BE2C (cell line): ENCODE measurements around the gene IL4R.

ENCODE experiments used
- DNase-seq: peaks from one replicate; pipeline ENCODE4 v3.0.0-alpha.2; 2020
- H3K27me3 ChIP-seq: fragments of 250-450 bp; sonication (Bioruptor Pico); 2 replicates; pipeline ENCODE4 v1.5.1; 2020; ENCODE audit warnings: mild to moderate bottlenecking
- H3K36me3 ChIP-seq: fragments of 250-450 bp; sonication (Bioruptor Pico); 2 replicates; pipeline ENCODE4 v1.5.1; 2020; ENCODE audit warnings: mild to moderate bottlenecking
- H3K4me1 ChIP-seq: fragments of 250-450 bp; sonication (Bioruptor Pico); 2 replicates; pipeline ENCODE4 v1.5.1; 2020
- H3K4me3 ChIP-seq: 2 replicates; pipeline ENCODE4 v1.5.1; 2011; ENCODE audit warnings: low read depth, low read length
- H3K9me3 ChIP-seq: fragments of 250-450 bp; sonication (Bioruptor Pico); 2 replicates; pipeline ENCODE4 v1.5.1; 2020
- TF ChIP-seq, protein P1 (sequence below): IDR thresholded peaks from 2 replicates; pipeline ENCODE4 v1.5.1; 2012; ENCODE audit warnings: mild to moderate bottlenecking, low read depth, low read length

Gene IL4R

DNA sequence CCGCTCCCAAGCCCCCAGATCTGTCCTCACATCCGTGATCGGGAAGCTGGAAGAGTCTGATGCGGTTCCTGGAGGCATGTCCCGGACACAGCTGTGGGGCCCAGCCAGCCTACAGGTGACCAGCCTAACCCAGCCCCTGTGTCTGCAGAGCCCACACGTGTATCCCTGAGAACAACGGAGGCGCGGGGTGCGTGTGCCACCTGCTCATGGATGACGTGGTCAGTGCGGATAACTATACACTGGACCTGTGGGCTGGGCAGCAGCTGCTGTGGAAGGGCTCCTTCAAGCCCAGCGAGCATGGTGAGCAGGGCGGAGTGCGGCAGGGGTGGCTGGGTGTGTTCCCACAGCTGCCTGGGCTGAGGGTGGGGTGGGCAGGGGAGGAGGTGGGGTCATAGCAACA lies 30.9 kb downstream of the IL4R start:
- Histone ChIP-seq H3K9me3 (no peaks in the 10 kb centered on the region), H3K27me3 (no peaks in the 10 kb centered on the region), H3K4me1 (no peaks in the 10 kb centered on the region), H3K36me3 (no peaks in the 10 kb centered on the region), H3K4me3 (no peak overlapping the region)
- TF ChIP-seq, protein P1, sequence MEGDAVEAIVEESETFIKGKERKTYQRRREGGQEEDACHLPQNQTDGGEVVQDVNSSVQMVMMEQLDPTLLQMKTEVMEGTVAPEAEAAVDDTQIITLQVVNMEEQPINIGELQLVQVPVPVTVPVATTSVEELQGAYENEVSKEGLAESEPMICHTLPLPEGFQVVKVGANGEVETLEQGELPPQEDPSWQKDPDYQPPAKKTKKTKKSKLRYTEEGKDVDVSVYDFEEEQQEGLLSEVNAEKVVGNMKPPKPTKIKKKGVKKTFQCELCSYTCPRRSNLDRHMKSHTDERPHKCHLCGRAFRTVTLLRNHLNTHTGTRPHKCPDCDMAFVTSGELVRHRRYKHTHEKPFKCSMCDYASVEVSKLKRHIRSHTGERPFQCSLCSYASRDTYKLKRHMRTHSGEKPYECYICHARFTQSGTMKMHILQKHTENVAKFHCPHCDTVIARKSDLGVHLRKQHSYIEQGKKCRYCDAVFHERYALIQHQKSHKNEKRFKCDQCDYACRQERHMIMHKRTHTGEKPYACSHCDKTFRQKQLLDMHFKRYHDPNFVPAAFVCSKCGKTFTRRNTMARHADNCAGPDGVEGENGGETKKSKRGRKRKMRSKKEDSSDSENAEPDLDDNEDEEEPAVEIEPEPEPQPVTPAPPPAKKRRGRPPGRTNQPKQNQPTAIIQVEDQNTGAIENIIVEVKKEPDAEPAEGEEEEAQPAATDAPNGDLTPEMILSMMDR = no peak
- DNase-seq = no peak

DNA sequence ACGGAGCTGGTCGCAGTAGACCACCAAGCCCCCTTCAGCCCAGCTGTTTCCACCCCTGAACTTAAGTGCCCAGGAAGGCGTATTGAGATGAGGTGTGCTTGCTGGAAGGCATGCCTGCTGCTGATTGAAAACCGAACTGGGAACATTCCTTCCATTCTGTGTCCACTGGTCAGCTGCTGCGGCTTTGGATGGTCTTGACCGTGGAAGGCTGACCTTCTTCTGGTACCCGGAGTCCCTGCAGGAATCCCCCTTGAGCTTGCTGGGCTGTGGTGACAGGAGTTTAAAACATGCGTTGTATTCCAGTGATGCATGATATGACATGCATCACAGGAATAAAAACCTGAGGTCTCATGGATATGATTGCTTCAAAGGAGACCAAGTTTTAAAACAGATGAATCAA lies 31.4 kb downstream of the IL4R start:
- H3K36me3 ChIP-seq = no peaks in the 10 kb centered on the region
- TF ChIP-seq, protein P1 = no peak

DNA sequence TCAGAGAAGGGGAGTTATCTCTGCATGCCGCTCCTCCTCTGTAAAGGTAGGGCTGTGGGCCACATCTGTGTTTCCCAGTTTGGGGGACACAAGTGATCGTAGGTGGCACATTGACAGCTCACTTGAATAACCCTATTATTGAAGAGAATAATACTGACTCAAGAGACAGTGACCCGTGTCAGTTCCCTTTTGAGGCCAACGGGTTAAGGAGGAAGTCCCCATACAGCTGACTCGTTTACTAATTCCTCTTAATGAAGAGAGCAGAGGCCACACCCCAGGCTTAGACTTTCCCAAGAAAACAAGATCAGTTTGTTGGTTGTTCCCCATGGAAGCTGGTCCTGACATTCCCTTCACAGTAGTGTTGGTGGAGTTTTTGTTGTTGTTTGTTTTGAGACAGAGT lies 33.0 kb downstream of the IL4R start:
- H3K27me3 ChIP-seq = no peaks in the 10 kb centered on the region
- H3K9me3 ChIP-seq = no peaks in the 10 kb centered on the region
- DNase-seq = no peak
- H3K4me1 ChIP-seq = no peaks in the 10 kb centered on the region
- no peaks in the 10 kb centered on the region for H3K36me3 ChIP-seq
- H3K4me3 ChIP-seq = no peak overlapping the region
- TF ChIP-seq, protein P1 = no peak

More for the DNA sequence above, 31.4 kb downstream of the IL4R start:
- H3K4me1 ChIP-seq = no peaks in the 10 kb centered on the region
- DNase-seq = no peak
- H3K4me3 ChIP-seq = no peak overlapping the region
- H3K9me3 ChIP-seq = no peaks in the 10 kb centered on the region
- no peaks in the 10 kb centered on the region for H3K27me3 ChIP-seq

DNA sequence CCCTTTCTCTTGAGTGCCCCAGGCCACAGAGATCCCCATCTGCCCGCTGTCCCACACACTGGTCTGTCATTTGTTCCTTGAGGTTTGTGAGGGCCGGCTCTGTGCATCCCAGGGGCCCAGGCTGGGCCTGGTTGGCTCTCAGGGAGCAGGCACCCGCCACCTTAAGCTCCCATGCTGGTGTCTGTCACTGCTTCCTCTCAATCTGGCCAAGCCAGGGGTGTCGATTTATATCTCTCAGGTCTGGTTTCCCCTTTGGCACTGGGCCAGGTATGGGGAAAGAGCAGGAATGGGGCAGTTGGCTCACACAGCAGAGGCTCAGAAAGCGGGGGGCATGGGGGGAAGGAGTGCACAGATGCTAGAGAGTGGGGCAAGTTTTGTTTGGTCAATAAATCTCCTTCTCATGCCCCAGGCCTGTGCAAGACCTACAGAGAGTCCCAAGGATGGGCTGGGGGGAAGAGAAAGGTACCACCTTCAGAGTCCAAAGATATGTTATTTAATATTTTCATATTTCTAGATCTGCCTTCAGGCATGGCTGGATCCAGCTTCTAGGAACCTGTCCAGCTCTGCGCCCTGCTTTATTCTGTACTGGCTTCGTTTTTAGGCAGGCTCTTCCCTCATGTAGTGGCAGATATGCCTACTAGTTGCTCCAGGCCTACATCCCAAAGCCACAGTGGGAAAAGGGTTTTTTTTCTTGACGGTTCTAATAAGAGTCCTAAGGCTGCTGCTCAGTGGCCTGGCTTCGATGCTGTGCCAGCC lies 34.3 kb downstream of the IL4R start:
- peak; percentile 40 for DNase-seq
- no peaks in the 10 kb centered on the region for H3K4me1 ChIP-seq
- no peaks in the 10 kb centered on the region for H3K9me3 ChIP-seq
- TF ChIP-seq, protein P1 = no peak
- no peak overlapping the region for H3K4me3 ChIP-seq
- no peaks in the 10 kb centered on the region for H3K27me3 ChIP-seq
- no peaks in the 10 kb centered on the region for H3K36me3 ChIP-seq

DNA sequence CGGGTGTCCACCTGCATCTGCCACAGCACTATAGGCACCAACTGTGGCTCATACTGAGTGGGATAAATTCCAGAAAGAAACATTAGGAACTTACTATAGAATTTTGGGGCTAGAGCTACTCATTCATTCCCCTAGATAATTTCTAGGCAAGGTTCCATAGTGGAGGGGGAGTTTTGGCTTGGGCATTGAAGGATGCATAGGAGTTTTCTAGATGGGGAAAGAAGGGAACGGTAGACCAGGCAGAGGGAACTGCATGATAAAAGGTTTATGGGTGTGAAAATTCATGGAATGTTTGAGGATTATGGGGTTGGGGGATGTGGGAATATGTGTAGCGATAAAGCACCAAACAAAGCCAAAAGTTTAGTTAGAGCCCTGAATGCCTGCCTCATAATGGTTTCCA lies 35.5 kb downstream of the IL4R start:
- TF ChIP-seq, protein P1 = no peak
- Histone ChIP-seq H3K4me1 (no peaks in the 10 kb centered on the region), H3K27me3 (no peaks in the 10 kb centered on the region), H3K36me3 (no peaks in the 10 kb centered on the region), H3K9me3 (no peaks in the 10 kb centered on the region), H3K4me3 (no peak overlapping the region)
- no peak for DNase-seq

DNA sequence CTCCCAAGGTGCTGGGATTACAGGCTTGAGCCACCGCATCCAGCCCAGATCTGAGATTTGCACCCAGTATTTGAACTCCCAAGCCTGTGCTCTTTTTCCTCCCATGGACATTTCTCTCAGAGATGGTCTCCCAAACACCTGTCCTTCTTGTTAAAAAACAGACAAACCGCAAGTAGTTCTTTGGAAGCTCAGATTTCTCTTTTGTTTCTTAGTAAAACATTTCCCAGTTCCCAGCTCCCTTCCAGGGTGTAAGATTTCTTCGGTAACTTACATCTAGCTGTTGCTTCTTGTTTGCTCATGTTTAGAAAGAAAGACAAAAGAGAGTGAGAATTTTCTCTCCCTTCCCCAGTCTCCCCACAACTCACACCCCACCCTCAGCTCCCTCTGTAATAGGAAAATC lies 36.2 kb downstream of the IL4R start:
- DNase-seq = no peak
- Histone ChIP-seq H3K27me3 (no peaks in the 10 kb centered on the region), H3K9me3 (no peaks in the 10 kb centered on the region), H3K4me1 (no peaks in the 10 kb centered on the region), H3K36me3 (no peaks in the 10 kb centered on the region), H3K4me3 (no peak overlapping the region)
- TF ChIP-seq, protein P1 = no peak
